Inflammatory macrophage (primary cell): ENCODE results near the gene TAF15.

Experiments used
- DNase-seq, 2 donors: peaks; one replicate each; pipeline ENCODE4 v3.0.0-alpha.2; 2020 to 2022

TAF15 gene

GRCh38 chr17:35872196-35872980, 63.1 kb downstream of the TAF15 start:
- DNase-seq, result no peak

GRCh38 chr17:35875072-35875799, 66.0 kb downstream of the TAF15 start:
- no peak for DNase-seq

GRCh38 chr17:35875800-35876139, 66.5 kb downstream of the TAF15 start:
- no peak for DNase-seq

GRCh38 chr17:35876534-35876933, 67.2 kb downstream of the TAF15 start:
- no peak for DNase-seq

GRCh38 chr17:35877345-35878029, 68.2 kb downstream of the TAF15 start:
- no peak for DNase-seq

- no peak for DNase-seq
Measured at GRCh38 chr17:35878361-35878760, 69.1 kb downstream of the TAF15 start.

- DNase-seq, result peak; percentile 58 to 63
Measured at GRCh38 chr17:35879773-35880654, 70.7 kb downstream of the TAF15 start, which contains the start of gene CCL5. TSS of gene CCL5 (minus strand) at chr17:35880360.

- no peak for DNase-seq
Measured at GRCh38 chr17:35889241-35889640, 80.0 kb downstream of the TAF15 start.

GRCh38 chr17:35889818-35890773, 80.8 kb downstream of the TAF15 start:
- no peak for DNase-seq

GRCh38 chr17:35890774-35891155, 81.5 kb downstream of the TAF15 start:
- no peak for DNase-seq

- no peak for DNase-seq
Measured at GRCh38 chr17:35891269-35891668, 82.0 kb downstream of the TAF15 start.

GRCh38 chr17:35892091-35893035, 83.1 kb downstream of the TAF15 start:
- DNase-seq, result peak; percentile 30 to 64

GRCh38 chr17:35893751-35894150, 84.5 kb downstream of the TAF15 start:
- DNase-seq, result peak in 1 of 2 donors; percentile 12

GRCh38 chr17:35894206-35894605, 84.9 kb downstream of the TAF15 start:
- no peak for DNase-seq

GRCh38 chr17:35895636-35896587, 86.6 kb downstream of the TAF15 start:
- DNase-seq, result peak; percentile 79 to 89
